Measurements from ENCODE around the gene GLRX2.

GRCh38 chr1:193070942-193071341 is 34.3 kb downstream of the GLRX2 start:
- no peak for TF ChIP-seq CTCF (IDR thresholded peaks at IDR 0.05)
- TF ChIP-seq POLR2A (IDR thresholded peaks at IDR 0.05) = no peak
- no peak for TF ChIP-seq EP300 (IDR thresholded peaks at IDR 0.05)

All from ovary (tissue), 3 donors.